ENCODE data around the gene CLIP2.
A peak's percentile ranks its signal among the peaks of the same experiment; 100 is the strongest.

The CLIP2 gene

DNA sequence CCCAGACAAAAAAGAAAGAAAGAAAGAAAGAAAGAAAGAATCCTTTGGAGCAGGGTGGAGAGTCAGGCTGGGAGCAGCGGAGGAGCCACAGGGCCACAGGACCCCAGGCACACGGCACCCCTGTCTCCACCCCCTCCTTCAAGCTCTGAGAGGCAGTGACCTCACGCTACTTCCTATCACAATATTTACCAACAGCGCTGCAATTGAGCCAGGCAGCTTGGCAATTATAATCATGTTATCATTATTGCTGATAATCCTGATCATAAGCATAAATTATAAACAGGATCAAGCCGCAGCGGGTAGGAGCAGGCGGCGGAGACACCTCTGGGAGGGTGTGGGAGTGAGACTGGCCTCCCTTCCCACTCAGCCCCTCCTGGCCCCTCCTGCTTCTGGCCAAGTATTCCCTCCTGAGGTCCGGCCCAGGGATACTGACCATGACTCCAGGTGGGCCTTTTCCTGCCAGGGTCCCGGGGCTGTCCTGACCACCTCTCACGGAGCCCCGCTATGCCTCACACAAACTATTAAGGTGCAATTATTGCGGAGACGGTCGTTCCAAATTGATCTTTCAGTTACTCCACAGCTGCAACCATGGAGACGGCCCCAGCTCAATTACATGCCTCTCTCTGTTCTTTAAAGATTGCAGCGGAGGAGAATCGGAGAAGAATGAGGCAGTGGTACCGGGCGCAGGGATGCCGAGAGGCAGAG is 154.5 kb downstream of the CLIP2 start:
- Histone ChIP-seq H3K27ac (ENCODE audit: low read length) (no peak overlapping the region), H2AFZ (ENCODE audit: low read depth, low read length) (no peak overlapping the region), H3K9ac (ENCODE audit: low read depth, low read length) (no peak overlapping the region), H3K36me3 (ENCODE audit: insufficient read depth, low read length) (no peaks in the 10 kb centered on the region), H3K4me2 (ENCODE audit: insufficient read depth, low read length) (no peak overlapping the region), H3K79me2 (ENCODE audit: insufficient read depth, low read length) (no peaks in the 10 kb centered on the region), H3K9me3 (ENCODE audit: insufficient read depth, low read length, severe bottlenecking) (peaks cover under 1% of the 10 kb centered on the region), H3K27me3 (ENCODE audit: insufficient read depth, low read length, poor library complexity) (no peaks in the 10 kb centered on the region), H3K4me1 (ENCODE audit: insufficient read depth, low read length) (no peaks in the 10 kb centered on the region), H4K20me1 (ENCODE audit: insufficient read depth, low read length) (no peaks in the 10 kb centered on the region), H3K4me3 (ENCODE audit: low read depth in 1 of 2, low read length in 2 of 2) (no peak overlapping the region)
- TF ChIP-seq, protein P1, sequence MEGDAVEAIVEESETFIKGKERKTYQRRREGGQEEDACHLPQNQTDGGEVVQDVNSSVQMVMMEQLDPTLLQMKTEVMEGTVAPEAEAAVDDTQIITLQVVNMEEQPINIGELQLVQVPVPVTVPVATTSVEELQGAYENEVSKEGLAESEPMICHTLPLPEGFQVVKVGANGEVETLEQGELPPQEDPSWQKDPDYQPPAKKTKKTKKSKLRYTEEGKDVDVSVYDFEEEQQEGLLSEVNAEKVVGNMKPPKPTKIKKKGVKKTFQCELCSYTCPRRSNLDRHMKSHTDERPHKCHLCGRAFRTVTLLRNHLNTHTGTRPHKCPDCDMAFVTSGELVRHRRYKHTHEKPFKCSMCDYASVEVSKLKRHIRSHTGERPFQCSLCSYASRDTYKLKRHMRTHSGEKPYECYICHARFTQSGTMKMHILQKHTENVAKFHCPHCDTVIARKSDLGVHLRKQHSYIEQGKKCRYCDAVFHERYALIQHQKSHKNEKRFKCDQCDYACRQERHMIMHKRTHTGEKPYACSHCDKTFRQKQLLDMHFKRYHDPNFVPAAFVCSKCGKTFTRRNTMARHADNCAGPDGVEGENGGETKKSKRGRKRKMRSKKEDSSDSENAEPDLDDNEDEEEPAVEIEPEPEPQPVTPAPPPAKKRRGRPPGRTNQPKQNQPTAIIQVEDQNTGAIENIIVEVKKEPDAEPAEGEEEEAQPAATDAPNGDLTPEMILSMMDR (IDR thresholded peaks at IDR 0.05; ENCODE audit: borderline replicate concordance, extremely low read depth, low read length, poor library complexity, severe bottlenecking) = no peak
- TF ChIP-seq EZH2 (IDR thresholded peaks at IDR 0.05; ENCODE audit: borderline replicate concordance, low read depth, low read length, severe bottlenecking) = no peak
- ATAC-seq (ENCODE audit: insufficient read depth, low read depth) (no peak), DNase-seq (no peak)

DNA sequence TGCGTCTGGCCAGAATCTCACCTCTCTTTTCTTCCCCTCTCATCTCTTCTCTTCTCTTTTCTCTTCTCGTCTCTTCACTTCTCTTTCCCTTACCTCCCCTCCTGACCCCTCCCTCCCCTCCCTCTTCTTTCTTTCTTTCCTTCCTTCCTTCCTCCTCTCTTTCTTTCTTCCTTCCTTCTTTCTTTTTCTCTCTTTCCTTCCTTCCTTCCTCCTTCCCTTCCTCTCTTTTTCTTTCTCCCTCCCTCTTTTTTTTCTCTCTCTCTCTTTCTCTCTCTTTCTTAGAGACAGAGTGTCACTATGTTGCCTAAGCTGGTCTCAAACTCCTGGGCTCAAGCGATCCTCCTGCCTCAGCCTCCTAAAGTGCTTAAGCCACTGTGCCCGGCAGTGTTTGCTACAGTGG is 159.9 kb downstream of the CLIP2 start:
- no peaks in the 10 kb centered on the region for H3K9me3 ChIP-seq (ENCODE audit: insufficient read depth, low read length, severe bottlenecking)
- H4K20me1 ChIP-seq (ENCODE audit: insufficient read depth, low read length) = no peaks in the 10 kb centered on the region
- H3K79me2 ChIP-seq (ENCODE audit: insufficient read depth, low read length) = no peaks in the 10 kb centered on the region
- no peak overlapping the region for H3K4me2 ChIP-seq (ENCODE audit: insufficient read depth, low read length)
- no peak overlapping the region for H3K9ac ChIP-seq (ENCODE audit: low read depth, low read length)
- DNase-seq (no peak), ATAC-seq (ENCODE audit: insufficient read depth, low read depth) (no peak)
- no peaks in the 10 kb centered on the region for H3K36me3 ChIP-seq (ENCODE audit: insufficient read depth, low read length)
- H2AFZ ChIP-seq (ENCODE audit: low read depth, low read length) = no peak overlapping the region
- no peak for TF ChIP-seq EZH2 (IDR thresholded peaks at IDR 0.05; ENCODE audit: borderline replicate concordance, low read depth, low read length, severe bottlenecking)
- TF ChIP-seq, protein P1 (IDR thresholded peaks at IDR 0.05; ENCODE audit: borderline replicate concordance, extremely low read depth, low read length, poor library complexity, severe bottlenecking) = no peak
- no peak overlapping the region for H3K27ac ChIP-seq (ENCODE audit: low read length)
- H3K4me3 ChIP-seq (ENCODE audit: low read depth in 1 of 2, low read length in 2 of 2) = no peak overlapping the region
- no peaks in the 10 kb centered on the region for H3K27me3 ChIP-seq (ENCODE audit: insufficient read depth, low read length, poor library complexity)
- H3K4me1 ChIP-seq (ENCODE audit: insufficient read depth, low read length) = peaks cover 17% of the 10 kb centered on the region

DNA sequence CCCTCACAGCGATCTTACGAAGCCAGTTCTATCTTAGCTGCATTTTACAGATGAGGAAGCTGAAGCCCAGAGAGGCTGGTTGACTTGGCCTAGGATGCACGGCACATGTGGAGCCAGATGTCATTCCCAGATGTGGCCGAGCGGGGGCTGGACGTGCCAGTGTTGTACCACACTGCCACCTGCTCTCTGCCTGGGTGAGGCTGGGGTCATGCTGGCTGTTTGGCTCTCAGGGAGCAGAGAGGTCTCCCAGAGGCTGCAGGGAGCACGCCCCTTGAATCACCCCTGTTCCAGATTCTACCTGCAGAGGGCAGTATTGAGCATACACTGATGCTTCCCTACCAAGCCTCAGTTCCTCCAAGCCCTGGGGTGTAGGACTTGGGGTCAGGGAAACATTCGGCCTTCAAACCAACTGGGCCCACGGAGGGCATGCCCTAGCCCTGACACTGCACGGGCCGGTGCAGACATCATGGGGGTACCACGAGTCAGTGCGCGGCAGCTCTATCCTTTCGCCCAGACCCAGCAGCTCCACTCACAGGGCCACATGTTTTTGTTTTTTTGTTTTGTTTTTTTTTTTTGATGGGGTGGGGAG is 160.7 kb downstream of the CLIP2 start:
- H4K20me1 ChIP-seq (ENCODE audit: insufficient read depth, low read length) = no peaks in the 10 kb centered on the region
- no peaks in the 10 kb centered on the region for H3K36me3 ChIP-seq (ENCODE audit: insufficient read depth, low read length)
- H3K9ac ChIP-seq (ENCODE audit: low read depth, low read length) = no peak overlapping the region
- peaks cover 24% of the 10 kb centered on the region for H3K4me1 ChIP-seq (ENCODE audit: insufficient read depth, low read length)
- H3K4me3 ChIP-seq (ENCODE audit: low read depth in 1 of 2, low read length in 2 of 2) = no peak overlapping the region
- peaks cover 6% of the 10 kb centered on the region for H3K79me2 ChIP-seq (ENCODE audit: insufficient read depth, low read length)
- no peak overlapping the region for H3K27ac ChIP-seq (ENCODE audit: low read length)
- peak; percentile 57 for ATAC-seq (ENCODE audit: insufficient read depth, low read depth)
- H3K4me2 ChIP-seq (ENCODE audit: insufficient read depth, low read length) = no peak overlapping the region
- H2AFZ ChIP-seq (ENCODE audit: low read depth, low read length) = no peak overlapping the region
- no peaks in the 10 kb centered on the region for H3K27me3 ChIP-seq (ENCODE audit: insufficient read depth, low read length, poor library complexity)
- no peak for TF ChIP-seq EZH2 (IDR thresholded peaks at IDR 0.05; ENCODE audit: borderline replicate concordance, low read depth, low read length, severe bottlenecking)
- TF ChIP-seq, protein P1 (IDR thresholded peaks at IDR 0.05; ENCODE audit: borderline replicate concordance, extremely low read depth, low read length, poor library complexity, severe bottlenecking) = peak; percentile 92
- no peaks in the 10 kb centered on the region for H3K9me3 ChIP-seq (ENCODE audit: insufficient read depth, low read length, severe bottlenecking)
- peak; percentile 73 for DNase-seq
